HL-60/S4 treated with phorbol 12-myristate 13-acetate at 8.2 ng/mL for 4 days and 3 days (cell line): ENCODE data around the gene KRTAP20-2.

Experiments used
- in situ Hi-C: fragments of 300-500 bp; cut with MboI; formaldehyde crosslinking; loops from 2 replicates; pipeline ENCODE4 v1.15.0; 2022; ENCODE audit warnings: low sequenced_read_pairs

The KRTAP20-2 gene

DNA sequence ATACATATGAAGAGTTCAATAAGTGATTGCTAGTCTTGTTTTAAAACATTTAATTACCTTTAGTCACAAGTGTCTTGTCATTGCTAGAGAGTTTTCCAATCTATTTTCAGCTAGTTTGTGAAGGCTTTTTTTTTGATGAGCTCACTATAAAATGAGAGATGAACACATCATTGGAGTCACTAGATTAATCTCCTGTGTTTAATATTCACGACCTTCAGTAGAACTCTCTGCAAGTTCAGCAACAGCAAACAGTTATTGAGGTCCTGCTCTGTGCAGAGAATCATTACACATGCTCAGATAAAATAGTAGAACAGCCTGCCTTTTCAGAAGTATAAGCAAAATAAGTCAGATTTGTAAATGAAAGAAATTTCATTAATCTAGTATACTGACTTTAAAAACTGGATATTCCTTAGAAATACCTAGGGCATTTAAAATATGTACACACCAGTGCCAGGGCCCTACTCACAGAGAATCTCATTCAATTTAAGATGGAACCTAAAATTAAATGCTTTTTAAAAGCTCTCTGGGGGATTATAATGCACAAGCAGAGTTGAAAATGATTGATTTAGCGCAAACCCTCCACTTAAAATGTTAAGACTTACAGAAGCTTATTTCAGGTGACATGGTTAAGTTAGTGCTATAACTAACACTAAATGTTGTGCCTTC lies 38.1 kb downstream of the KRTAP20-2 start:
- in situ Hi-C loops, result no loop called here

DNA sequence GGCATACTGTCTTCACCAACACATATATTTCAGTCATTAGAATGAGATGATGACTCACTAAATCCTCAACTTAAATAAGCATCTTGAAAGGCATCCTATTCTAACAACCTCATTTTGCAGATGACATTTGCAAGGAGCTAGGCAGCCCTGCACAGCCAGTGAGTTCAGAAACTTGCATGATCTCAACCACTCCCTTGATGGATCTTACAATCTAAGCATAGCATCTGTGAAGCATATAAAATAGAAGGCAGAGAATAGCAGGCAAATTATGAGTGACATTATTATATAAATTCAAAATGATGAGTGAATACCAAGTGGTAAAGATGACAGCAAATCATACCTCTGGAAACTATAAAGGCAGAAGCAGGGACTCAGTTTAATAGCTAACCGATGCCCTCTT lies 39.3 kb downstream of the KRTAP20-2 start:
- in situ Hi-C loops, result no loop called here

DNA sequence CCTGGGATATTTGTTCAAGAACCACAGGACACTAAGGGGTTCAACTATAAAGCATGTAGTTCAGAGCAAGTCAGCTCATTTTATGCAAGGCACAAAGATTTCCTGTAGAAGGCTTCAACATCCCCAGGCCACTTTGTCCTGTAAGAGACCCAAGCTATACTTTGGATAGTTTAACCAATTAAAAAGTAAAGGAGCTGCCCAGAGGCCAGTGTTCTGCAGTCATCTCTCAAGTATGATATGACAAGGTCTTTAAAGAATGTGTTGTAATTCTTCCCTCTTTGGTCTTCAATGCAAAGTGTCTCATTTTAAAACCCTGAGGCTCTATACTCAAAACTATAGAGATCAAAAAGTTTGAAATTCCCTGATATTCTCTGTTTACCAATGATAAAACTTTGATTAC lies 41.7 kb downstream of the KRTAP20-2 start:
- in situ Hi-C loops, result no loop called here

DNA sequence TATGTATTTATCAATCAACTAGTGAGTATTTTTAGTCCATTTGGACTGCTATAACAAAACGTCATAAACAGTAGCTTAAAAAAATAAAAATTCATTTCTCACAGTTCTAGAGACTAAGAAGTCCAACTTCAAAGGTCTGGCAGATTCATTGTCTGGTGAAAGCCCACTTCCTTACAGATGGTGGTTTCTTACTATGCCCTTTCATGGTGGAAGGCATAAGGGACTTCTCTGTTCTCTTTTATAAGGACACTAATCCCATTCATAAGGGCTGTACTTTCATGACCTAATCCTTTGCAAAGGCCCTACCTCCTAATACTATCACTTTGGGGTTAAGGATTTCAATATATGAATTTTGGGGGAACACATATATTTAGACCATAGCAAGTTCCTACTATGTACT lies 45.6 kb downstream of the KRTAP20-2 start:
- in situ Hi-C loops, result no loop called here

DNA sequence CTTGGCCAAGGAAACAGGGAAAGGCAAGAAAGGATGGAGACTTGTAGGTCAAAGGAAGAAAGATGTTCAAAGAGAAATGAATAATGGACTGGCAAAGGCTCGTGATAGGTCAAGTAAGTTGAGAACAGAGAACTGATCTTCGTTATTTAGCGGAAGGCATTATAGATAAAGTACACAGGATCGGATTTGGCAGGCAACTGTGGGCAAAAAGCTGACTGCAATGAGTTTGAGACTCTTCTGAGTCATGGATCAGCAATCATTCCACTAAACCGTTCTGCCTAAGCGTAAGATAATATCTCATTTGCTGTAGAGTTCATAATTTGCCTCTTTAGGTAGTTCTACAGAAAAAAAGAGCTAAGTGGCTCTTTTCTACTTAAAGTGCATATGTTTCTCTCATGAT lies 49.5 kb downstream of the KRTAP20-2 start:
- in situ Hi-C loops, result no loop called here
